Fibroblast of villous mesenchyme (primary cell): ENCODE results near the gene PER3. TPM values are rescaled to one million over a fixed set of nuclear protein-coding genes. Genes with fewer than 3 reads are reported as not detected.

ENCODE experiments used
- DNase-seq: peaks from one replicate; pipeline ENCODE4 v3.0.0-alpha.2; 2010; ENCODE audit warnings: low read depth
- H3K4me3 ChIP-seq: 2 replicates; pipeline ENCODE4 v1.5.1; 2011; ENCODE audit warnings: low read depth, mild to moderate bottlenecking, low read length
- total RNA-seq: library from RNA; depleted of rRNA; stranded (reverse); fragments of >200 nt; gene quantifications from 2 replicates; pipeline ENCODE4 v1.2.3, GENCODE V29; 2012
- TF ChIP-seq, protein P1 (sequence below): IDR thresholded peaks from 2 replicates; pipeline ENCODE4 v1.5.1; 2012; ENCODE audit warnings: low read depth, mild to moderate bottlenecking, low read length; ENCODE audit not compliant: insufficient read depth

PER3 gene
- total RNA-seq, 1 donor, result 5.6 TPM

DNA sequence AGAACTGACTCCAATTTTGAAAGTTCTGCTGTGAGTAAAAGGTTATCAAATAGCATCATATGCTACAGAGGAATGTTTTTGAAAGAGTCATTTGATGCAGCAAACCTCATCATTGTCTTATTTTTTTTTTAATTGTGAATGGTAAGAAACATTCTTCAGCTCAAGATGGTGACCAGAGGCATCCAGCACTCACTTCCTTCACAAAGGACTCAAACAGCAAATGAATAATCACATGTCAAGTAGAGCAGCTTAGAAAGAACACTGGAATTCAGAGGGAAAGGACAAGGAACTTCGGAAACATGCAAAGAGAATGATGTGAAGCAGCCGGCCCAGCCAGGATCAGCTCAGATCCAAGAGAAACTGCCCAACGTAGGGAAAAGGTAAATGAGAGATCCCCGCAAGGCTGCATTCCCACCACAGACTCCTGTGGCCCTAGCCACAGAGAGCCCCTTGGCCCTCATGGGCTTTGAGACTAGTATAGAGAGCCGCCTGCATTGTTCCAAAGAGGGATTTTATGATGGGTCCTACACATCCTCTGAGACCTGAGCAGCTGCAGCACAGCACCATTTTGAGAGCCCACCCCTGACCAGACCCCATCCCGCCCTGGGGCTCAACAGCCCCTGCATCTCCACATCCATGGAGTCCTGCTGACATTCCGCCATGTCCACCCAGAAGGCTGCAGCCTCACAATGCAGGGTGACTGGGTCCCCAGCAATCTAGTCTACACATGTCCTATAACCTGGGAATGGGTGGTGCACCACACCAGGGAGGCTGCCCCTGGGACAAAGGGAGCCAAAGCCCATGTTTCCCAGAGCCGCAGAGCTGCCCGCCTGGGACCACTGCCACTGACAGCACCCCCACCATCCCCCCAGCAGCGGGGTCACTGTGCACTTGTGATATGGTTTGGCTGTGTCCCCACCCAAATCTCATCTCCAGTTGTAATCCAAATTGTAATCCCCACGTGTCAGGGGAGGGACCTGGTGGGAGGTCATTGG lies 90.0 kb downstream of the PER3 start:
- TF ChIP-seq, protein P1, sequence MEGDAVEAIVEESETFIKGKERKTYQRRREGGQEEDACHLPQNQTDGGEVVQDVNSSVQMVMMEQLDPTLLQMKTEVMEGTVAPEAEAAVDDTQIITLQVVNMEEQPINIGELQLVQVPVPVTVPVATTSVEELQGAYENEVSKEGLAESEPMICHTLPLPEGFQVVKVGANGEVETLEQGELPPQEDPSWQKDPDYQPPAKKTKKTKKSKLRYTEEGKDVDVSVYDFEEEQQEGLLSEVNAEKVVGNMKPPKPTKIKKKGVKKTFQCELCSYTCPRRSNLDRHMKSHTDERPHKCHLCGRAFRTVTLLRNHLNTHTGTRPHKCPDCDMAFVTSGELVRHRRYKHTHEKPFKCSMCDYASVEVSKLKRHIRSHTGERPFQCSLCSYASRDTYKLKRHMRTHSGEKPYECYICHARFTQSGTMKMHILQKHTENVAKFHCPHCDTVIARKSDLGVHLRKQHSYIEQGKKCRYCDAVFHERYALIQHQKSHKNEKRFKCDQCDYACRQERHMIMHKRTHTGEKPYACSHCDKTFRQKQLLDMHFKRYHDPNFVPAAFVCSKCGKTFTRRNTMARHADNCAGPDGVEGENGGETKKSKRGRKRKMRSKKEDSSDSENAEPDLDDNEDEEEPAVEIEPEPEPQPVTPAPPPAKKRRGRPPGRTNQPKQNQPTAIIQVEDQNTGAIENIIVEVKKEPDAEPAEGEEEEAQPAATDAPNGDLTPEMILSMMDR, result no peak
- no peak overlapping the region for H3K4me3 ChIP-seq
- DNase-seq, result no peak

DNA sequence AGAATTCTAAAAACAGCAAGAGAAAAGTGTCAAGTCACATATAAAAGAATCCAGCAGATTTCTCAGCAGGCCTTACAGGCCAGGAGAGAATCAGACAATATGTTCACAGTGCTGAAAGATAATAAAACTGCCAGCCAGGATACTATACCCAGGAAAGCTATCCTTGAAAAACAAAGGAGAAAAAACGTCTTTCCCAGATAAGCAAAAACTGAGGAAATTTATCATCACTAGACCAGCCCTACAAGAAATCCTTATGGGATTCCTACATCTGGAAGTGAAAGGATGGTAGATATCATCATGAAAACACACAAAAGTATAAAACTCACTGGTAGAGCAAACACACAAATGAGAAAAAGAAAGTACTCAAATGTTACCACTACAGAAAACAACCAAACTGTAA lies 93.9 kb downstream of the PER3 start:
- DNase-seq, result no peak
- H3K4me3 ChIP-seq, result no peak overlapping the region
- TF ChIP-seq, protein P1, result no peak

DNA sequence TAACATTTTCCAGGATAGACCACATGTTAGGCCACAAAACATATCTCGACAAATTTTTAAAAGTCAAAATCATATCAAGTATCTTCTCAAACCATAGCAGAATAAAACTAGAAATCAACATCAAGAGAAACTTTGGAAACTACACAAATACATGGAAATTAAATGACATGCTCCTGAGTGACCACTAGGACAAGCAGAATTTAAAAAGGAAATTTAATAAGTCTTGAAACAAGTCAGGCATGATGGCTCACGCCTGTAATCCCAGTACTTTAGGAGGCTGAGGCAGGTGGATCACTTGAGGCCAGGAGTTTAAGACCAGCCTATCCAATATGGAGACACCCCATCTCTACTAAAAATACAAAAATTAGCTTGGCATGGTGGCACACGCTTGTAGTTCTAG lies 95.1 kb downstream of the PER3 start:
- H3K4me3 ChIP-seq, result no peak overlapping the region
- no peak for DNase-seq
- TF ChIP-seq, protein P1, result no peak

- TF ChIP-seq, protein P1, result no peak
- no peak for DNase-seq
- no peak overlapping the region for H3K4me3 ChIP-seq
These were observed 100.7 kb downstream of the PER3 start for GRCh38 chr1:7884757-7885156.

DNA sequence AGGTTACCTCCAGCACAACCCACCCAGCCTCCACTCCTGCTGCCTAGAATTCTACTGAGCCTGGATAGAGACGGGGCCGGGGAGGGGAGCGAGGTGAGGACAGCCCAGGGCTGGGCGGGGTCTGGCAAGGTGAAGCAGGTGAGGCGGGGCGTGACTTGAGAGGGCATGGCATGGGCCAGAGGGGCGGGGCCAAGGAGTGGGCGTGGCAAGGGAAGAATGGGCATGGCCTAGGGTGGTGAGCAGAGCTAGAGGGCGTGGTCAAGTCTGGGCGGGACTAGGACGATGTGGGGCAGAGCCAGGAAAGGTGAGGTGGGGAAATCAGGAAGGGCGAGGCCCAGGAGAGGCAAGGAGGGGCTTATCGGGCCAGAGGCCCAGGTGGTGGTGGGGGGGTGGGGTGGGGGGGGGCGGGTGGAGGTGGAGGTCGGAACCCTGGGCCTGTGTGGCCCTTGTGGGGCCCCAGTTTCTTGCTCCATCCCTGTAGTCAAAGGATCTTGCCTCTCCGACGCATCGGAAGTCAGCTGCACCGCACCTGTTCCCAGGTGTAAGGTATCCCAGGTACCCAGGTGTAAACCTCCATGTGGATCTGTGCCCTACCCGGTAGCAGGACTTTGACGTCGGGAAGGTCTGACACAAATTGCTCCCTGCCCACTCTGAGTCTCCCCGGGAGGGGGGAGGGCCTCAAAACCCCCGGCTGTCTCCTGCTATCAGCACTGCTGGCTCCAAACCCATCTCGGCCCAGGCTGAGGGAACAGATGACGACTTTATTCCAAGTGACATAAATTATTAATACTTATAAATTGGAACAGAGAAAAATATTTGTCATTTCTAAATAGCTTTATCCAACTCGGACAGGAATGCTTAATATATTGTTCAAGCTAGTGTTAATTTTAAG lies 101.7 kb downstream of the PER3 start:
- H3K4me3 ChIP-seq, result no peak overlapping the region
- DNase-seq, result no peak
- TF ChIP-seq, protein P1, result no peak

DNA sequence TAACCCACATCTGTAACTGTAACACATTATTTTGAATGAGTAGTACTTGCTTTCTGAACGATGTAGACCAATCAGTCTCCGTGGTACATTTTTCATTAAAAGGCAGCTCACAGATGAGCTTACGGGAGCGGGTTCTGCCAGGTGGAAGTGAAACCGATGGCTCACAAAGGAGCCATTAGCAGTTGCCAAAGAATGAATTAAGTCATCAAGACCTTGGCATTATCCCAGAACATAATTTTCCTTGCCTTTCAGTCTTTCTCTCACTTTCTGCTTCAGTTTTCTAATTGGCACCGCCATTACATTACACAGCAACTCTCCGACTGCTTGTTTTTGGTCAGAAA lies 102.3 kb downstream of the PER3 start:
- TF ChIP-seq, protein P1, result no peak
- H3K4me3 ChIP-seq, result no peak overlapping the region
- no peak for DNase-seq
